HL-60/S4 (cell line): Measurements from ENCODE around the gene OXTR.
"Not testable (repeated sequence)": the region's sequence is repeated elsewhere in the genome, so short reads cannot be mapped to it uniquely, and the experiment has no call there.

Experiments used
- in situ Hi-C: fragments of 300-500 bp; cut with MboI; formaldehyde crosslinking; loops from 2 replicates; pipeline ENCODE4 v1.14.3; 2022; ENCODE audit warnings: low sequenced_read_pairs

Gene OXTR

GRCh38 chr3:8743021-8743601 is 26.3 kb downstream of the OXTR start:
- in situ Hi-C loops: no loop called here

- in situ Hi-C loops: no loop called here
Observed at GRCh38 chr3:8741581-8742261, 27.7 kb downstream of the OXTR start.

- in situ Hi-C loops: no loop called here
Observed at GRCh38 chr3:8739757-8740504, 29.5 kb downstream of the OXTR start.

GRCh38 chr3:8738639-8739038 is 30.8 kb downstream of the OXTR start:
- in situ Hi-C loops: no loop called here

- in situ Hi-C loops: no loop called here
Observed at GRCh38 chr3:8737823-8738222, 31.6 kb downstream of the OXTR start.

- in situ Hi-C loops: no loop called here
Observed at GRCh38 chr3:8737301-8737700, 32.1 kb downstream of the OXTR start.

- in situ Hi-C loops: no loop called here
Observed at GRCh38 chr3:8736436-8736835, 33.0 kb downstream of the OXTR start.

GRCh38 chr3:8734908-8735307 is 34.5 kb downstream of the OXTR start:
- in situ Hi-C loops: no loop called here

GRCh38 chr3:8734137-8734878 is 35.1 kb downstream of the OXTR start:
- in situ Hi-C loops: no loop called here

GRCh38 chr3:8733332-8734094 is 35.9 kb downstream of the OXTR start, which contains the start of gene CAV3:
Gene CAV3 (plus strand): TSS chr3:8733802. CDS start chr3:8733877, 75 bp downstream.
- in situ Hi-C loops: no loop called here

GRCh38 chr3:8732413-8732812 is 37.0 kb downstream of the OXTR start:
- in situ Hi-C loops: no loop called here

GRCh38 chr3:8730656-8731055 is 38.8 kb downstream of the OXTR start:
- in situ Hi-C loops: no loop called here

- in situ Hi-C loops: no loop called here
Observed at GRCh38 chr3:8729479-8729878, 39.9 kb downstream of the OXTR start.

GRCh38 chr3:8727605-8728512 is 41.6 kb downstream of the OXTR start:
- in situ Hi-C loops: no loop called here

- in situ Hi-C loops: no loop called here
Observed at GRCh38 chr3:8724108-8724752, 45.2 kb downstream of the OXTR start.

- in situ Hi-C loops: no loop called here
Observed at GRCh38 chr3:8723612-8724011, 45.8 kb downstream of the OXTR start.

GRCh38 chr3:8722808-8723207 is 46.6 kb downstream of the OXTR start:
- in situ Hi-C loops: no loop called here

- in situ Hi-C loops: not testable (repeated sequence)
Observed at GRCh38 chr3:8715757-8716156, 53.7 kb downstream of the OXTR start.
